IMR-90 (cell line): Measurements from ENCODE around the gene HOTAIR. TPM values are rescaled to one million over a fixed set of nuclear protein-coding genes. Genes with fewer than 3 reads are reported as not detected.

Experiments
- ATAC-seq: fragments of 200-7000 bp; cut with Tn5 transposase; 2 replicates; pipeline ENCODE4 v1.9.1; 2020; ENCODE audit warnings: low read depth, mild to moderate bottlenecking, moderate library complexity
- BruUV-seq: library from RNA; stranded (reverse); fragments of 400-500 nt; replicated peaks from 2 replicates; lab custom pipeline; 2021; lab: Mats Ljungman, UMichigan
- CTCF ChIA-PET: fragments of 300-600 bp; formaldehyde crosslinking; extraction: SDS; loops from one replicate; lab custom pipeline; 2021; ENCODE audit warnings: antibody characterized with exemption; lab: Yijun Ruan, JAX
- POLR2A ChIA-PET: fragments of 300-600 bp; sonication (Branson Sonifier 250); formaldehyde crosslinking; loops from one replicate; lab custom pipeline; 2022; ENCODE audit warnings: antibody characterized with exemption; ENCODE audit not compliant: unreplicated experiment; lab: Charles Lee
- DNase-seq: peaks from one replicate; pipeline ENCODE4 v3.0.0; 2013
- H2AFZ ChIP-seq: replicated peaks from 2 replicates; pipeline ENCODE3; 2013; ENCODE audit warnings: low read length, mild to moderate bottlenecking; ENCODE audit not compliant: poor library complexity
- H2AK5ac ChIP-seq: 2 replicates; pipeline ENCODE4 v1.6.1; 2013; ENCODE audit warnings: low read depth, low read length, inconsistent platforms
- H2AK9ac ChIP-seq: replicated peaks from 2 replicates; pipeline ENCODE3; 2013; ENCODE audit warnings: mild to moderate bottlenecking, low read depth, low read length, moderate library complexity; ENCODE audit not compliant: poor library complexity
- H2BK120ac ChIP-seq: 2 replicates; pipeline ENCODE4 v1.6.1; 2013; ENCODE audit warnings: low read depth, low read length, inconsistent platforms
- H2BK15ac ChIP-seq: 3 replicates; pipeline ENCODE4 v1.6.1; 2013; ENCODE audit warnings: low read depth, low read length, inconsistent platforms
- H2BK20ac ChIP-seq: 2 replicates; pipeline ENCODE4 v1.6.1; 2013; ENCODE audit warnings: low read depth, mild to moderate bottlenecking, inconsistent platforms, low read length, moderate library complexity
- H2BK5ac ChIP-seq: 2 replicates; pipeline ENCODE4 v1.6.1; 2013; ENCODE audit warnings: mild to moderate bottlenecking, low read depth, low read length, inconsistent platforms; ENCODE audit not compliant: poor library complexity, severe bottlenecking
- H3K14ac ChIP-seq: replicated peaks from 2 replicates; pipeline ENCODE4 v1.6.1; 2013; ENCODE audit warnings: low read depth, low read length, inconsistent platforms
- H3K18ac ChIP-seq: 2 replicates; pipeline ENCODE4 v1.6.1; 2013; ENCODE audit warnings: low read depth, low read length, control low read depth
- H3K23ac ChIP-seq: 2 replicates; pipeline ENCODE4 v1.6.1; 2013; ENCODE audit warnings: low read depth, low read length, inconsistent platforms
- H3K27ac ChIP-seq: 2 replicates; pipeline ENCODE4 v1.5.1; 2013; ENCODE audit warnings: mild to moderate bottlenecking, control low read depth, low read length; ENCODE audit not compliant: insufficient read depth
- H3K27me3 ChIP-seq: 2 replicates; pipeline ENCODE4 v1.6.1; 2013; ENCODE audit warnings: low read length; ENCODE audit not compliant: control insufficient read depth, insufficient read depth
- H3K36me3 ChIP-seq: 2 replicates; pipeline ENCODE4 v1.6.1; 2013; ENCODE audit warnings: low read length, mixed read lengths; ENCODE audit not compliant: control insufficient read depth, insufficient read depth
- H3K4ac ChIP-seq: 2 replicates; pipeline ENCODE4 v1.6.1; 2013; ENCODE audit warnings: low read depth, low read length, inconsistent platforms
- H3K4me1 ChIP-seq: 2 replicates; pipeline ENCODE4 v1.6.1; 2013; ENCODE audit warnings: low read length, mixed read lengths; ENCODE audit not compliant: control insufficient read depth, insufficient read depth
- H3K4me2 ChIP-seq: 2 replicates; pipeline ENCODE4 v1.6.1; 2013; ENCODE audit warnings: low read depth, mild to moderate bottlenecking, control low read depth, low read length, moderate library complexity
- H3K4me3 ChIP-seq: 2 replicates; pipeline ENCODE4 v1.5.1; 2013; ENCODE audit warnings: low read depth, mild to moderate bottlenecking, control low read depth, low read length, moderate library complexity; ENCODE audit not compliant: insufficient read depth
- H3K56ac ChIP-seq: 2 replicates; pipeline ENCODE4 v1.6.1; 2013; ENCODE audit warnings: low read length, inconsistent platforms; ENCODE audit not compliant: insufficient read depth; ENCODE audit errors: extremely low read depth
- H3K79me1 ChIP-seq, 2 experiments: 2 replicates each; pipeline ENCODE4 v1.6.1; 2013; ENCODE audit warnings: low read length in 2 of 2, inconsistent platforms in 1 of 2, low read depth in 1 of 2
- H3K9ac ChIP-seq: 2 replicates; pipeline ENCODE4 v1.6.1; 2013; ENCODE audit warnings: low read depth, low read length, control low read depth
- H3K9me1 ChIP-seq: 2 replicates; pipeline ENCODE4 v1.6.1; 2013; ENCODE audit warnings: low read length, inconsistent platforms; ENCODE audit not compliant: insufficient read depth
- H3K9me3 ChIP-seq: 2 replicates; pipeline ENCODE4 v1.6.1; 2013; ENCODE audit warnings: low read length; ENCODE audit not compliant: control insufficient read depth, insufficient read depth
- H4K20me1 ChIP-seq: 2 replicates; pipeline ENCODE4 v1.6.1; 2013; ENCODE audit warnings: low read length, inconsistent platforms; ENCODE audit not compliant: insufficient read depth
- H4K5ac ChIP-seq: 2 replicates; pipeline ENCODE4 v1.6.1; 2013; ENCODE audit warnings: mild to moderate bottlenecking, low read depth, low read length, control low read depth
- H4K8ac ChIP-seq, 2 experiments: 2 replicates each; pipeline ENCODE4 v1.6.1; 2013; ENCODE audit warnings: low read depth in 2 of 2, low read length in 2 of 2, control low read depth in 1 of 2, inconsistent platforms in 1 of 2
- H4K91ac ChIP-seq: 2 replicates; pipeline ENCODE4 v1.6.1; 2013; ENCODE audit warnings: low read depth, low read length, inconsistent platforms; ENCODE audit not compliant: insufficient read depth
- BHLHE40 ChIP-seq: fragments of 150-350 bp; IDR thresholded peaks from 2 replicates; pipeline ENCODE4 v1.6.1; 2016; ENCODE audit warnings: mild to moderate bottlenecking, low read depth, low read length
- CEBPB ChIP-seq: IDR thresholded peaks from 2 replicates; pipeline ENCODE4 v1.6.1; 2012; ENCODE audit warnings: low read depth, low read length, improper control_type of control experiment
- CHD1 ChIP-seq: IDR thresholded peaks from 2 replicates; pipeline ENCODE4 v1.6.1; 2012; ENCODE audit warnings: low read depth, low read length, improper control_type of control experiment
- FOS ChIP-seq: fragments of 150-350 bp; IDR thresholded peaks from 2 replicates; pipeline ENCODE4 v1.6.1; 2016; ENCODE audit warnings: low read depth, low read length
- MAFK ChIP-seq: IDR thresholded peaks from 2 replicates; pipeline ENCODE4 v1.6.1; 2012; ENCODE audit warnings: low read depth, low read length, improper control_type of control experiment
- MAZ ChIP-seq: IDR thresholded peaks from 2 replicates; pipeline ENCODE4 v1.6.1; 2012; ENCODE audit warnings: low read depth, mild to moderate bottlenecking, low read length, improper control_type of control experiment, moderate library complexity, borderline replicate concordance
- MXI1 ChIP-seq: IDR thresholded peaks from 2 replicates; pipeline ENCODE4 v1.6.1; 2012; ENCODE audit warnings: low read depth, mild to moderate bottlenecking, low read length, moderate library complexity, borderline replicate concordance
- NFE2L2 ChIP-seq: fragments of 150-350 bp; IDR thresholded peaks from 2 replicates; pipeline ENCODE4 v1.6.1; 2016; ENCODE audit warnings: low read depth, mild to moderate bottlenecking, low read length
- POLR2A ChIP-seq: IDR thresholded peaks from 2 replicates; pipeline ENCODE4 v1.6.1; 2012; ENCODE audit warnings: mild to moderate bottlenecking, low read depth, low read length
- RAD21 ChIP-seq: IDR thresholded peaks from 2 replicates; pipeline ENCODE4 v1.6.1; 2012; ENCODE audit warnings: low read length, improper control_type of control experiment
- RCOR1 ChIP-seq: IDR thresholded peaks from 2 replicates; pipeline ENCODE4 v1.6.1; 2012; ENCODE audit warnings: mild to moderate bottlenecking, low read length, improper control_type of control experiment; ENCODE audit not compliant: insufficient replicate concordance
- RFX5 ChIP-seq: IDR thresholded peaks from 2 replicates; pipeline ENCODE4 v1.8.0; 2012; ENCODE audit warnings: low read depth, mild to moderate bottlenecking, low read length, moderate library complexity
- SMC3 ChIP-seq: fragments of 150-350 bp; IDR thresholded peaks from 2 replicates; pipeline ENCODE4 v1.6.1; 2016; ENCODE audit warnings: low read depth, mild to moderate bottlenecking, antibody characterized with exemption, low read length, moderate library complexity
- WGBS, 2 experiments: methylation state at CpG; one replicate each; pipeline versions ENCODE4 v1.1.5 to v1.1.7; 2013; ENCODE audit warnings: missing lambda C conversion rate in 2 of 2; ENCODE audit not compliant: insufficient read length in 1 of 2; ENCODE audit errors: extremely low coverage in 2 of 2; 5-methylcytosine and 5-hydroxymethylcytosine counted together
- dilution Hi-C: fragments of 300-500 bp; cut with HindIII; formaldehyde crosslinking; loops from one replicate; pipeline ENCODE4 v1.14.3; 2018; ENCODE audit warnings: low sequenced_read_pairs; ENCODE audit not compliant: unreplicated experiment
- in situ Hi-C: fragments of 300-500 bp; cut with MboI; formaldehyde crosslinking; loops from 3 replicates; pipeline ENCODE4 v1.14.3; 2019; ENCODE audit warnings: low sequenced_read_pairs, inconsistent platforms, mixed read lengths
- intact Hi-C: fragments of 100-400 bp; cut with micrococcal nuclease; formaldehyde crosslinking; loops from 2 replicates; pipeline ENCODE4 v1.10.0; 2022
- polyA plus RNA-seq, 3 experiments: library from polyadenylated mRNA; depleted of rRNA; stranded (reverse); fragments of >200 nt; gene quantifications; 2 replicates each; pipeline ENCODE4 v1.2.3, GENCODE V29; 2012; ENCODE audit warnings: low replicate concordance in 1 of 3
- total RNA-seq: library from RNA; depleted of rRNA; stranded (reverse); fragments of >200 nt; gene quantifications from 2 replicates; pipeline ENCODE4 v1.2.3, GENCODE V29; 2012
- TF ChIP-seq, protein P1 (sequence below): fragments of 150-350 bp; IDR thresholded peaks from 2 replicates; pipeline ENCODE4 v1.6.1; 2016; ENCODE audit warnings: low read depth, mild to moderate bottlenecking, low read length, moderate library complexity, borderline replicate concordance
- TF ChIP-seq, protein P2 (sequence below): conservative IDR thresholded peaks from 2 replicates; pipeline ENCODE4 v1.5.1; 2012; ENCODE audit warnings: mild to moderate bottlenecking, low read depth, low read length, improper control_type of control experiment
- TF ChIP-seq, protein P3 (sequence below): fragments of 150-350 bp; IDR thresholded peaks from 2 replicates; pipeline ENCODE4 v1.6.1; 2017; ENCODE audit warnings: mild to moderate bottlenecking, antibody characterized with exemption, low read length, low read depth

Gene HOTAIR
- total and polyA plus RNA-seq, 2 of the 4 experiments (the other 2 are of a cell fraction), result not detected

DNA sequence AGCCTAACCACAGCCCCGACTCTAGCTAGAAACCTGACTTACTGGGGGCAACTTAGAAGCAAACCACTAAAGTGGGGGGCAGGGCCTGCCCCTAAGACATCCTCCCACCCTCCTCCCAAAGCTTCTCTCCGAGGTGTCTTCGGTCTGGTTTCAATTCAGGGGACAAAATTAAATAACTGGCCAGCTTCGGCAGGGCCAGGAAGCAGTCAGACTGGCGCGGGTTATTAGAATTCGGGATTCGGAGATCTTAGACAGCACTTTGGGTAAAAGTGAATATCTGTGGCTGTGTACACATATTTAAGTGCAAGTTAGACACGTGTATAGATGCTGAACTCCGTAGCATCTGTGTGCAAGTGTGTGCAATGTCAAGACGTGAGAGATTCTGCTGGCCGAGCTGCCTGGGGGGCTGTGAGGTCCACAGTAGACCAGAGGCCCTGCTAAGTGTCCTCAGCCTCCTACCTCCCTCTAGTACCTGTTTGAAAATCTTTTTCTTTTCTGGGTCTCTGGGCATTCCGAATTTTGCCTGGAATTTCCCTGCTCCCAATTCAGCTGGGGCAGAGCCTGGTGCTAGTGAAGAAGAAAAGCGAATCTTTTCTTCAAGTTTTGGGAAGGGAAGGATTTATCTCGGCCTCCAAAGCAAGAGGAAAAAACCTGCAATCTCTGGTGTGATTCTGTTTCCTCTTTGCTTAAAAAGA lies 6.2 kb upstream of the HOTAIR start:
- Histone ChIP-seq H3K27ac (no peak overlapping the region), H3K4me1 (no peaks in the 10 kb centered on the region), H4K20me1 (no peaks in the 10 kb centered on the region), H3K18ac (no peak overlapping the region), H2BK20ac (no peak overlapping the region), H3K4me2 (no peak overlapping the region), H2AFZ (no peak overlapping the region), H3K56ac (no peak overlapping the region), H3K4me3 (no peak overlapping the region), H2BK15ac (no peak overlapping the region), H3K79me1 (no peaks in the 10 kb centered on the region), H3K4ac (no peak overlapping the region), H3K23ac (no peak overlapping the region), H3K36me3 (no peaks in the 10 kb centered on the region), H3K27me3 (peaks cover 93% of the 10 kb centered on the region), H2AK9ac (no peak overlapping the region), H2AK5ac (no peak overlapping the region), H3K9ac (no peak overlapping the region), H2BK120ac (no peak overlapping the region), H3K14ac (no peak overlapping the region), H4K8ac (no peak overlapping the region), H3K9me3 (peaks cover 4% of the 10 kb centered on the region), H4K5ac (no peak overlapping the region), H4K91ac (no peak overlapping the region), H2BK5ac (no peak overlapping the region), H3K9me1 (no peaks in the 10 kb centered on the region)
- ChIA-PET CTCF (no interaction called here), POLR2A (interaction anchor here (0.6 kb wide), 1 partner anchor 19 kb away, joined by 3 read pairs; the partner anchor contains the start of gene HOXC9)
- WGBS, 2 experiments, result 23% methylated on average over 7 of the region's 15 CpGs; no CpG with 5 or more reads in 1 of the 2 experiments
- no TSS peak for BruUV-seq
- TF ChIP-seq, protein P1, sequence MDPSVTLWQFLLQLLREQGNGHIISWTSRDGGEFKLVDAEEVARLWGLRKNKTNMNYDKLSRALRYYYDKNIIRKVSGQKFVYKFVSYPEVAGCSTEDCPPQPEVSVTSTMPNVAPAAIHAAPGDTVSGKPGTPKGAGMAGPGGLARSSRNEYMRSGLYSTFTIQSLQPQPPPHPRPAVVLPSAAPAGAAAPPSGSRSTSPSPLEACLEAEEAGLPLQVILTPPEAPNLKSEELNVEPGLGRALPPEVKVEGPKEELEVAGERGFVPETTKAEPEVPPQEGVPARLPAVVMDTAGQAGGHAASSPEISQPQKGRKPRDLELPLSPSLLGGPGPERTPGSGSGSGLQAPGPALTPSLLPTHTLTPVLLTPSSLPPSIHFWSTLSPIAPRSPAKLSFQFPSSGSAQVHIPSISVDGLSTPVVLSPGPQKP, result no peak
- TF ChIP-seq FOS, result no peak
- no peak for TF ChIP-seq RCOR1
- no peak for TF ChIP-seq BHLHE40
- no peak for TF ChIP-seq SMC3
- TF ChIP-seq RFX5, result no peak
- TF ChIP-seq CEBPB, result no peak
- TF ChIP-seq RAD21, result no peak
- no peak for TF ChIP-seq CHD1
- TF ChIP-seq NFE2L2, result no peak
- TF ChIP-seq MXI1, result no peak
- TF ChIP-seq MAZ, result no peak
- TF ChIP-seq POLR2A, result no peak
- no peak for TF ChIP-seq MAFK
- TF ChIP-seq, protein P2, sequence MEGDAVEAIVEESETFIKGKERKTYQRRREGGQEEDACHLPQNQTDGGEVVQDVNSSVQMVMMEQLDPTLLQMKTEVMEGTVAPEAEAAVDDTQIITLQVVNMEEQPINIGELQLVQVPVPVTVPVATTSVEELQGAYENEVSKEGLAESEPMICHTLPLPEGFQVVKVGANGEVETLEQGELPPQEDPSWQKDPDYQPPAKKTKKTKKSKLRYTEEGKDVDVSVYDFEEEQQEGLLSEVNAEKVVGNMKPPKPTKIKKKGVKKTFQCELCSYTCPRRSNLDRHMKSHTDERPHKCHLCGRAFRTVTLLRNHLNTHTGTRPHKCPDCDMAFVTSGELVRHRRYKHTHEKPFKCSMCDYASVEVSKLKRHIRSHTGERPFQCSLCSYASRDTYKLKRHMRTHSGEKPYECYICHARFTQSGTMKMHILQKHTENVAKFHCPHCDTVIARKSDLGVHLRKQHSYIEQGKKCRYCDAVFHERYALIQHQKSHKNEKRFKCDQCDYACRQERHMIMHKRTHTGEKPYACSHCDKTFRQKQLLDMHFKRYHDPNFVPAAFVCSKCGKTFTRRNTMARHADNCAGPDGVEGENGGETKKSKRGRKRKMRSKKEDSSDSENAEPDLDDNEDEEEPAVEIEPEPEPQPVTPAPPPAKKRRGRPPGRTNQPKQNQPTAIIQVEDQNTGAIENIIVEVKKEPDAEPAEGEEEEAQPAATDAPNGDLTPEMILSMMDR, result no peak
- TF ChIP-seq, protein P3, sequence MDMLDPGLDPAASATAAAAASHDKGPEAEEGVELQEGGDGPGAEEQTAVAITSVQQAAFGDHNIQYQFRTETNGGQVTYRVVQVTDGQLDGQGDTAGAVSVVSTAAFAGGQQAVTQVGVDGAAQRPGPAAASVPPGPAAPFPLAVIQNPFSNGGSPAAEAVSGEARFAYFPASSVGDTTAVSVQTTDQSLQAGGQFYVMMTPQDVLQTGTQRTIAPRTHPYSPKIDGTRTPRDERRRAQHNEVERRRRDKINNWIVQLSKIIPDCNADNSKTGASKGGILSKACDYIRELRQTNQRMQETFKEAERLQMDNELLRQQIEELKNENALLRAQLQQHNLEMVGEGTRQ, result no peak
- no peak for DNase-seq
- dilution Hi-C loops, result no loop called here
- intact Hi-C loops, result no loop called here
- in situ Hi-C loops, result no loop called here
- no peak for ATAC-seq
